GM12878 (cell line): ENCODE measurements around the gene TLNRD1. TPM values are rescaled to one million over a fixed set of nuclear protein-coding genes. Genes with fewer than 3 reads are reported as not detected.

ENCODE experiments used
- ATAC-seq: fragments of 200-7000 bp; cut with Tn5 transposase; 3 replicates; pipeline ENCODE4 v1.9.1; 2020; ENCODE audit warnings: mild to moderate bottlenecking, moderate library complexity
- BruUV-seq: library from RNA; stranded (reverse); fragments of 400-500 nt; replicated peaks from 2 replicates; lab custom pipeline; 2021; lab: Mats Ljungman, UMichigan
- CTCF ChIA-PET: fragments of 300-600 bp; sonication (Branson Sonifier 250); formaldehyde crosslinking; extraction: SDS; loops from one replicate; lab custom pipeline; 2021; ENCODE audit warnings: inconsistent platforms; lab: Yijun Ruan, JAX
- POLR2A ChIA-PET: fragments of 350-600 bp; formaldehyde crosslinking; extraction: SDS; loops from one replicate; lab custom pipeline; 2021; ENCODE audit warnings: inconsistent platforms; lab: Charles Lee
- RAD21 ChIA-PET: fragments of 300-600 bp; sonication (Branson Sonifier 250); formaldehyde crosslinking; loops from one replicate; lab custom pipeline; 2023; ENCODE audit warnings: antibody characterized with exemption; ENCODE audit not compliant: unreplicated experiment; lab: Charles Lee
- SMC1A ChIA-PET: fragments of 300-600 bp; sonication (Branson Sonifier 250); formaldehyde crosslinking; loops from one replicate; lab custom pipeline; 2023; ENCODE audit not compliant: unreplicated experiment, uncharacterized antibody; lab: Charles Lee
- DNase-seq: peaks from one replicate; pipeline ENCODE4 v3.0.0-alpha.2; 2011; ENCODE audit warnings: low read depth, low spot score
- FAIRE-seq: peaks from 3 replicates; lab custom pipeline; 2011; peaks lifted over from hg19 to GRCh38; lab: Jason Lieb, UNC
- H2AFZ ChIP-seq: 2 replicates; pipeline ENCODE4 v1.6.0; 2011; ENCODE audit warnings: low read depth, low read length, control low read depth; ENCODE audit not compliant: control insufficient read depth
- H3K27ac ChIP-seq: 2 replicates; pipeline ENCODE4 v1.5.1; 2011; ENCODE audit warnings: control low read depth; ENCODE audit not compliant: control insufficient read depth, insufficient read depth
- H3K27me3 ChIP-seq, 2 experiments: replicated peaks in 1 of 2; 2 replicates each; pipeline versions ENCODE4 v1.6.0 to v1.6.1; 2011; ENCODE audit warnings: low read length in 1 of 2; ENCODE audit not compliant: control insufficient read depth in 2 of 2, insufficient read depth in 2 of 2
- H3K36me3 ChIP-seq, 2 experiments: 2 replicates each; pipeline ENCODE4 v1.5.1; 2011; ENCODE audit warnings: low read length in 1 of 2; ENCODE audit not compliant: control insufficient read depth in 2 of 2, insufficient read depth in 2 of 2
- H3K4me1 ChIP-seq: 2 replicates; pipeline ENCODE4 v1.6.1; 2011; ENCODE audit warnings: mild to moderate bottlenecking, low read length, moderate library complexity, mixed read lengths; ENCODE audit not compliant: control insufficient read depth, insufficient read depth
- H3K4me2 ChIP-seq: 2 replicates; pipeline ENCODE4 v1.6.0; 2011; ENCODE audit warnings: control low read depth; ENCODE audit not compliant: control insufficient read depth, insufficient read depth
- H3K4me3 ChIP-seq: fragments of 200-600 bp; sonication (generic); 2 replicates; pipeline ENCODE4 v1.5.1; 2016
- H3K79me2 ChIP-seq: 2 replicates; pipeline ENCODE4 v1.6.0; 2011; ENCODE audit warnings: low read length; ENCODE audit not compliant: control insufficient read depth, insufficient read depth
- H3K9ac ChIP-seq: 2 replicates; pipeline ENCODE4 v1.8.0; 2011; ENCODE audit warnings: low read length, control low read depth, mixed read lengths; ENCODE audit not compliant: control insufficient read depth, insufficient read depth
- H3K9me3 ChIP-seq: replicated peaks from 3 replicates; pipeline ENCODE4 v1.5.1; 2011; ENCODE audit warnings: mild to moderate bottlenecking, low read length; ENCODE audit not compliant: control insufficient read depth, insufficient read depth
- H4K20me1 ChIP-seq: 2 replicates; pipeline ENCODE4 v1.6.0; 2011; ENCODE audit not compliant: control insufficient read depth, insufficient read depth
- ATF7 ChIP-seq: fragments of 450-650 bp; IDR thresholded peaks from 2 replicates; pipeline ENCODE4 v1.6.1; 2016; ENCODE audit warnings: low read depth, mild to moderate bottlenecking
- BHLHE40 ChIP-seq, 2 experiments: fragments of 450-650 bp in 1 of 2; IDR thresholded peaks; 2 replicates each; pipeline ENCODE4 v1.6.1; 2011 to 2017; ENCODE audit warnings: low read depth in 2 of 2, borderline replicate concordance in 1 of 2, improper control_type of control experiment in 1 of 2, low read length in 1 of 2, mild to moderate bottlenecking in 1 of 2
- CBX3 ChIP-seq: fragments of 200-600 bp; sonication (generic); IDR thresholded peaks from 2 replicates; pipeline ENCODE4 v1.6.1; 2016; ENCODE audit warnings: low read depth, borderline replicate concordance
- CEBPZ ChIP-seq: fragments of 150-350 bp; IDR thresholded peaks from 2 replicates; pipeline ENCODE4 v1.6.1; 2016; ENCODE audit warnings: low read depth, low read length
- CHD2 ChIP-seq: IDR thresholded peaks from 2 replicates; pipeline ENCODE4 v1.6.1; 2011; ENCODE audit warnings: low read depth, low read length, improper control_type of control experiment, borderline replicate concordance
- DPF2 ChIP-seq: fragments of 450-650 bp; IDR thresholded peaks from 2 replicates; pipeline ENCODE4 v1.6.1; 2017; ENCODE audit warnings: mild to moderate bottlenecking
- ESRRA ChIP-seq: IDR thresholded peaks from 2 replicates; pipeline ENCODE4 v1.6.1; 2012; ENCODE audit warnings: mild to moderate bottlenecking, low read length, improper control_type of control experiment
- ETV6 ChIP-seq, 2 experiments: fragments of 450-650 bp in 1 of 2; IDR thresholded peaks in 1 of 2; conservative IDR thresholded peaks in 1 of 2; 2 replicates each; pipeline ENCODE4 v1.6.1; 2014; ENCODE audit warnings: antibody characterized with exemption in 1 of 2, borderline replicate concordance in 1 of 2, low read depth in 1 of 2, mild to moderate bottlenecking in 1 of 2, moderate library complexity in 1 of 2
- FOS ChIP-seq: IDR thresholded peaks from 3 replicates; pipeline ENCODE4 v1.6.1; 2011; ENCODE audit warnings: borderline replicate concordance; ENCODE audit not compliant: insufficient read length; ENCODE audit errors: extremely low read depth
- GABPA ChIP-seq: IDR thresholded peaks from 2 replicates; pipeline ENCODE4 v1.6.1; 2014; ENCODE audit warnings: antibody characterized with exemption, low read depth, mild to moderate bottlenecking, inconsistent platforms
- IKZF1 ChIP-seq: fragments of 450-650 bp; conservative IDR thresholded peaks from 2 replicates; pipeline ENCODE4 v1.6.1; 2017; ENCODE audit warnings: antibody characterized with exemption, mild to moderate bottlenecking
- IKZF2 ChIP-seq, 2 experiments: fragments of 450-650 bp; IDR thresholded peaks; 2 replicates each; pipeline ENCODE4 v1.6.1; 2017; ENCODE audit warnings: mild to moderate bottlenecking in 2 of 2, moderate library complexity in 2 of 2
- MTA3 ChIP-seq: IDR thresholded peaks from 2 replicates; pipeline ENCODE4 v1.6.1; 2012; ENCODE audit warnings: low read length, inconsistent platforms, borderline replicate concordance
- MXI1 ChIP-seq: fragments of 150-350 bp; IDR thresholded peaks from 2 replicates; pipeline ENCODE4 v1.6.1; 2011; ENCODE audit warnings: low read depth, mild to moderate bottlenecking, inconsistent platforms, low read length, improper control_type of control experiment
- MYC ChIP-seq: IDR thresholded peaks from 2 replicates; pipeline ENCODE4 v1.6.1; 2011; ENCODE audit warnings: mild to moderate bottlenecking, low read length, moderate library complexity, inconsistent platforms; ENCODE audit not compliant: insufficient read depth, insufficient replicate concordance, insufficient read length, severe bottlenecking
- NFYB ChIP-seq: IDR thresholded peaks from 2 replicates; pipeline ENCODE4 v1.6.1; 2011; ENCODE audit warnings: low read depth, mild to moderate bottlenecking, low read length, improper control_type of control experiment, moderate library complexity; ENCODE audit not compliant: insufficient read depth
- PAX5 ChIP-seq: IDR thresholded peaks from 2 replicates; pipeline ENCODE4 v1.6.1; 2011; ENCODE audit warnings: low read depth, low read length, borderline replicate concordance
- RB1 ChIP-seq: fragments of 450-650 bp; formaldehyde crosslinking; IDR thresholded peaks from 2 replicates; pipeline ENCODE4 v1.6.1; 2017; ENCODE audit warnings: mild to moderate bottlenecking, borderline replicate concordance
- RUNX3 ChIP-seq: IDR thresholded peaks from 2 replicates; pipeline ENCODE4 v1.6.1; 2012; ENCODE audit warnings: low read length, inconsistent platforms
- TCF12 ChIP-seq: IDR thresholded peaks from 2 replicates; pipeline ENCODE4 v1.6.1; 2011; ENCODE audit warnings: low read depth, mild to moderate bottlenecking, low read length
- ZBED1 ChIP-seq: IDR thresholded peaks from 2 replicates; pipeline ENCODE4 v1.6.1; 2016; ENCODE audit warnings: borderline replicate concordance
- WGBS: methylation state at CpG from one replicate; pipeline ENCODE4 v1.1.6; 2016; ENCODE audit warnings: low lambda C conversion rate; ENCODE audit not compliant: insufficient replicate concordance, insufficient coverage; ENCODE audit errors: missing lambda C conversion rate; 5-methylcytosine and 5-hydroxymethylcytosine counted together
- in situ Hi-C: fragments of 300-500 bp; cut with MboI; formaldehyde crosslinking; loops from 9 replicates; pipeline ENCODE4 v1.14.3; 2018; ENCODE audit warnings: mixed read lengths
- intact Hi-C: fragments of 100-400 bp; cut with micrococcal nuclease; formaldehyde crosslinking; loops from one replicate; pipeline ENCODE4 v1.14.2; 2022; ENCODE audit not compliant: unreplicated experiment
- polyA plus RNA-seq, 11 experiments: library from polyadenylated mRNA; depleted of rRNA in 4 of 11; unstranded in 6 of 11; stranded (reverse) in 5 of 11; fragments of >200 nt; fragmentation: Nextera tagmentation in 4 of 11; fragmentation: Illumina TruSeq in 1 of 11; extraction: Ambion mirVana in 4 of 11; extraction: Trizol in 1 of 11; gene quantifications; 1 replicate in 1 of 11; 2 replicates in 10 of 11; pipeline versions ENCODE4 v1.2.1 to v1.2.3, GENCODE V29; 2011 to 2016; ENCODE audit warnings: inconsistent platforms in 2 of 11, missing spikeins in 2 of 11, low read depth in 1 of 11
- total RNA-seq, 4 experiments: library from RNA; depleted of rRNA in 3 of 4; stranded (reverse); fragments of >200 nt in 3 of 4; fragmentation: Illumina TruSeq in 1 of 4; extraction: Trizol in 1 of 4; gene quantifications; 2 replicates each; pipeline versions ENCODE4 v1.2.1 to v1.2.3, GENCODE V29; 2013 to 2021

TLNRD1 gene
- total and polyA plus RNA-seq, 10 of the 15 experiments (the other 5 are each of a cell fraction or from before 2014, with no cell fraction given), result 2.5 to 44.8 (median 9.1) TPM

GRCh38 chr15:80999623-81000036, 1.1 kb upstream of the TLNRD1 start:
- no TSS peak for BruUV-seq
- ChIA-PET SMC1A (interaction anchor here (1.9 to 2.4 kb wide), 2 partner anchors 9 to 267 kb away, joined by 9 read pairs; no protein-coding TSS in a partner anchor), POLR2A (interaction anchor here (1.2 to 1.9 kb wide), 3 partner anchors 11 to 293 kb away, joined by 4 to 9 read pairs (median 7); no protein-coding TSS in a partner anchor), RAD21 (interaction anchor here (1.4 to 3.0 kb wide), 4 partner anchors 9 to 299 kb away, joined by 3 to 13 read pairs (median 5); no protein-coding TSS in a partner anchor), CTCF (interaction anchor here (0.7 to 5.7 kb wide), 5 partner anchors 20 to 287 kb away, joined by 3 to 37 read pairs (median 3); no protein-coding TSS in a partner anchor)
- WGBS, result 2% methylated on average over 13 of the region's 13 CpGs
- peak; percentile 35 for ATAC-seq
- peak overlapping the region; percentile 92 for H3K27ac ChIP-seq
- H3K4me1 ChIP-seq, result peaks cover 19% of the 10 kb centered on the region
- H4K20me1 ChIP-seq, result no peaks in the 10 kb centered on the region
- DNase-seq, result no peak
- peak overlapping the region; percentile 92 for H3K4me2 ChIP-seq
- FAIRE-seq, result peak; percentile 38
- no peaks in the 10 kb centered on the region; the same call in 2 of the 3 replicates for H3K9me3 ChIP-seq
- H3K79me2 ChIP-seq, result peaks cover 41% of the 10 kb centered on the region
- peak overlapping the region; percentile 54; the same call in 1 of the 2 replicates for H2AFZ ChIP-seq
- intact Hi-C loops, result loop anchor here (1.0 to 2.0 kb wide), 4 partner anchors 10 to 293 kb away; partner anchors contain the start of gene MESD
- peaks cover 0 to 3% of the 10 kb centered on the region in 2 experiments; a peak in 2 of 4 replicates for H3K36me3 ChIP-seq
- no peaks in the 10 kb centered on the region for H3K27me3 ChIP-seq
- H3K9ac ChIP-seq, result peak overlapping the region; percentile 92
- in situ Hi-C loops, result loop anchor here (5.0 to 10.0 kb wide), 2 partner anchors 268 to 295 kb away; no protein-coding TSS in a partner anchor
- peak overlapping the region; percentile 87 for H3K4me3 ChIP-seq
- TF ChIP-seq TCF12 (peak; percentile 81), CHD2 (0 out of 2 replicates have a peak, but pooled peaks have one; percentile 14), PAX5 (no peak), FOS (no peak), RUNX3 (peak; percentile 91), MYC (no peak), MXI1 (peak; percentile 21; the same call in 1 of the 2 replicates), ETV6 (conservative IDR thresholded peaks at IDR 0.05 in 1 of 2, IDR thresholded peaks at IDR 0.05 in 1 of 2; ENCODE audit: borderline replicate concordance in 1 of 2, low read depth in 1 of 2) (peak in 1 of 2 experiments; percentile 96; a peak in 2 of 4 replicates), RB1 (no peak), GABPA (peak; percentile 29; the same call in 1 of the 2 replicates), IKZF1 (peak; percentile 79), ATF7 (0 out of 2 replicates have a peak, but pooled peaks have one; percentile 31), CEBPZ (no peak), ESRRA (no peak), CBX3 (no peak), ZBED1 (peak; percentile 50; the same call in 1 of the 2 replicates), NFYB (no peak), IKZF2 (IDR thresholded peaks at IDR 0.05) (peak; percentile 53 to 70), BHLHE40 (IDR thresholded peaks at IDR 0.05; ENCODE audit: borderline replicate concordance in 1 of 2, low read depth in 2 of 2, low read length in 1 of 2) (0 out of 4 replicates have a peak, but pooled peaks of 1 of the 2 experiments have one; percentile 5), MTA3 (peak; percentile 27; the same call in 1 of the 2 replicates), DPF2 (peak; percentile 12; the same call in 1 of the 2 replicates)
